IMR-90 (cell line): ENCODE results near the gene ERMN. TPM values are rescaled to one million over a fixed set of nuclear protein-coding genes. Genes with fewer than 3 reads are reported as not detected.

Experiments used
- ATAC-seq: fragments of 200-7000 bp; cut with Tn5 transposase; 2 replicates; pipeline ENCODE4 v1.9.1; 2020; ENCODE audit warnings: low read depth, mild to moderate bottlenecking, moderate library complexity
- BruUV-seq: library from RNA; stranded (reverse); fragments of 400-500 nt; replicated peaks from 2 replicates; lab custom pipeline; 2021; lab: Mats Ljungman, UMichigan
- CTCF ChIA-PET: fragments of 300-600 bp; formaldehyde crosslinking; extraction: SDS; loops from one replicate; lab custom pipeline; 2021; ENCODE audit warnings: antibody characterized with exemption; lab: Yijun Ruan, JAX
- POLR2A ChIA-PET: fragments of 300-600 bp; sonication (Branson Sonifier 250); formaldehyde crosslinking; loops from one replicate; lab custom pipeline; 2022; ENCODE audit warnings: antibody characterized with exemption; ENCODE audit not compliant: unreplicated experiment; lab: Charles Lee
- DNase-seq: peaks from one replicate; pipeline ENCODE4 v3.0.0; 2013
- H2AFZ ChIP-seq: replicated peaks from 2 replicates; pipeline ENCODE3; 2013; ENCODE audit warnings: low read length, mild to moderate bottlenecking; ENCODE audit not compliant: poor library complexity
- H2AK5ac ChIP-seq: 2 replicates; pipeline ENCODE4 v1.6.1; 2013; ENCODE audit warnings: low read depth, low read length, inconsistent platforms
- H2AK9ac ChIP-seq: replicated peaks from 2 replicates; pipeline ENCODE3; 2013; ENCODE audit warnings: mild to moderate bottlenecking, low read depth, low read length, moderate library complexity; ENCODE audit not compliant: poor library complexity
- H2BK120ac ChIP-seq: 2 replicates; pipeline ENCODE4 v1.6.1; 2013; ENCODE audit warnings: low read depth, low read length, inconsistent platforms
- H2BK15ac ChIP-seq: 3 replicates; pipeline ENCODE4 v1.6.1; 2013; ENCODE audit warnings: low read depth, low read length, inconsistent platforms
- H2BK20ac ChIP-seq: 2 replicates; pipeline ENCODE4 v1.6.1; 2013; ENCODE audit warnings: low read depth, mild to moderate bottlenecking, inconsistent platforms, low read length, moderate library complexity
- H2BK5ac ChIP-seq: 2 replicates; pipeline ENCODE4 v1.6.1; 2013; ENCODE audit warnings: mild to moderate bottlenecking, low read depth, low read length, inconsistent platforms; ENCODE audit not compliant: poor library complexity, severe bottlenecking
- H3K14ac ChIP-seq: replicated peaks from 2 replicates; pipeline ENCODE4 v1.6.1; 2013; ENCODE audit warnings: low read depth, low read length, inconsistent platforms
- H3K18ac ChIP-seq: 2 replicates; pipeline ENCODE4 v1.6.1; 2013; ENCODE audit warnings: low read depth, low read length, control low read depth
- H3K23ac ChIP-seq: 2 replicates; pipeline ENCODE4 v1.6.1; 2013; ENCODE audit warnings: low read depth, low read length, inconsistent platforms
- H3K27ac ChIP-seq: 2 replicates; pipeline ENCODE4 v1.5.1; 2013; ENCODE audit warnings: mild to moderate bottlenecking, control low read depth, low read length; ENCODE audit not compliant: insufficient read depth
- H3K27me3 ChIP-seq: 2 replicates; pipeline ENCODE4 v1.6.1; 2013; ENCODE audit warnings: low read length; ENCODE audit not compliant: control insufficient read depth, insufficient read depth
- H3K36me3 ChIP-seq: 2 replicates; pipeline ENCODE4 v1.6.1; 2013; ENCODE audit warnings: low read length, mixed read lengths; ENCODE audit not compliant: control insufficient read depth, insufficient read depth
- H3K4ac ChIP-seq: 2 replicates; pipeline ENCODE4 v1.6.1; 2013; ENCODE audit warnings: low read depth, low read length, inconsistent platforms
- H3K4me1 ChIP-seq: 2 replicates; pipeline ENCODE4 v1.6.1; 2013; ENCODE audit warnings: low read length, mixed read lengths; ENCODE audit not compliant: control insufficient read depth, insufficient read depth
- H3K4me2 ChIP-seq: 2 replicates; pipeline ENCODE4 v1.6.1; 2013; ENCODE audit warnings: low read depth, mild to moderate bottlenecking, control low read depth, low read length, moderate library complexity
- H3K4me3 ChIP-seq: 2 replicates; pipeline ENCODE4 v1.5.1; 2013; ENCODE audit warnings: low read depth, mild to moderate bottlenecking, control low read depth, low read length, moderate library complexity; ENCODE audit not compliant: insufficient read depth
- H3K56ac ChIP-seq: 2 replicates; pipeline ENCODE4 v1.6.1; 2013; ENCODE audit warnings: low read length, inconsistent platforms; ENCODE audit not compliant: insufficient read depth; ENCODE audit errors: extremely low read depth
- H3K79me1 ChIP-seq, 2 experiments: 2 replicates each; pipeline ENCODE4 v1.6.1; 2013; ENCODE audit warnings: low read length in 2 of 2, inconsistent platforms in 1 of 2, low read depth in 1 of 2
- H3K9ac ChIP-seq: 2 replicates; pipeline ENCODE4 v1.6.1; 2013; ENCODE audit warnings: low read depth, low read length, control low read depth
- H3K9me1 ChIP-seq: 2 replicates; pipeline ENCODE4 v1.6.1; 2013; ENCODE audit warnings: low read length, inconsistent platforms; ENCODE audit not compliant: insufficient read depth
- H3K9me3 ChIP-seq: 2 replicates; pipeline ENCODE4 v1.6.1; 2013; ENCODE audit warnings: low read length; ENCODE audit not compliant: control insufficient read depth, insufficient read depth
- H4K20me1 ChIP-seq: 2 replicates; pipeline ENCODE4 v1.6.1; 2013; ENCODE audit warnings: low read length, inconsistent platforms; ENCODE audit not compliant: insufficient read depth
- H4K5ac ChIP-seq: 2 replicates; pipeline ENCODE4 v1.6.1; 2013; ENCODE audit warnings: mild to moderate bottlenecking, low read depth, low read length, control low read depth
- H4K8ac ChIP-seq, 2 experiments: 2 replicates each; pipeline ENCODE4 v1.6.1; 2013; ENCODE audit warnings: low read depth in 2 of 2, low read length in 2 of 2, control low read depth in 1 of 2, inconsistent platforms in 1 of 2
- H4K91ac ChIP-seq: 2 replicates; pipeline ENCODE4 v1.6.1; 2013; ENCODE audit warnings: low read depth, low read length, inconsistent platforms; ENCODE audit not compliant: insufficient read depth
- SMC3 ChIP-seq: fragments of 150-350 bp; IDR thresholded peaks from 2 replicates; pipeline ENCODE4 v1.6.1; 2016; ENCODE audit warnings: low read depth, mild to moderate bottlenecking, antibody characterized with exemption, low read length, moderate library complexity
- WGBS, 2 experiments: methylation state at CpG; one replicate each; pipeline versions ENCODE4 v1.1.5 to v1.1.7; 2013; ENCODE audit warnings: missing lambda C conversion rate in 2 of 2; ENCODE audit not compliant: insufficient read length in 1 of 2; ENCODE audit errors: extremely low coverage in 2 of 2; 5-methylcytosine and 5-hydroxymethylcytosine counted together
- dilution Hi-C: fragments of 300-500 bp; cut with HindIII; formaldehyde crosslinking; loops from one replicate; pipeline ENCODE4 v1.14.3; 2018; ENCODE audit warnings: low sequenced_read_pairs; ENCODE audit not compliant: unreplicated experiment
- in situ Hi-C: fragments of 300-500 bp; cut with MboI; formaldehyde crosslinking; loops from 3 replicates; pipeline ENCODE4 v1.14.3; 2019; ENCODE audit warnings: low sequenced_read_pairs, inconsistent platforms, mixed read lengths
- intact Hi-C: fragments of 100-400 bp; cut with micrococcal nuclease; formaldehyde crosslinking; loops from 2 replicates; pipeline ENCODE4 v1.10.0; 2022
- polyA plus RNA-seq, 3 experiments: library from polyadenylated mRNA; depleted of rRNA; stranded (reverse); fragments of >200 nt; gene quantifications; 2 replicates each; pipeline ENCODE4 v1.2.3, GENCODE V29; 2012; ENCODE audit warnings: low replicate concordance in 1 of 3
- total RNA-seq: library from RNA; depleted of rRNA; stranded (reverse); fragments of >200 nt; gene quantifications from 2 replicates; pipeline ENCODE4 v1.2.3, GENCODE V29; 2012
- TF ChIP-seq, protein P1 (sequence below): conservative IDR thresholded peaks from 2 replicates; pipeline ENCODE4 v1.5.1; 2012; ENCODE audit warnings: mild to moderate bottlenecking, low read depth, low read length, improper control_type of control experiment

The ERMN gene
- total and polyA plus RNA-seq, 2 of the 4 experiments (the other 2 are of a cell fraction), result not detected

DNA sequence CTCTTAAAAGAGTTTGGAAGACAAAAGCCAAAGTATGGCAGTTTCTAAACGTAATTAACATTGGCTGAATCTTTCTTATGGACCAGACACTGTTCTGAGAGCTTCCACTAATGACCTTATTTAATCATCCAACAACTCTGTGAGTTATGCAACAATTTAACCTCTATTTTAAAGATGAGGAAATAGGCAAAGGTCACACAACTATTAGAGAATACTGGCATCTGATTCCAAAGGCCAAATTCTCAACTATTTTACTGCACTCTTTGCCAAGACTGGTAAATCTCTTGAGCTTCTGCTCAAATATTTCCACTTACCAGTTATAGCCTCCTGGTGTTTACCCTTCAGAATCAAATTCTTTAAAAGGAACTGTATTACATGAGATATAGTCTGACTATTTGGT lies 42.1 kb upstream of the ERMN start:
- H3K4me2 ChIP-seq, result no peak overlapping the region
- H3K14ac ChIP-seq, result no peak overlapping the region
- no peak overlapping the region for H2BK120ac ChIP-seq
- no peak overlapping the region for H3K9ac ChIP-seq
- ChIA-PET CTCF (no interaction called here), POLR2A (no interaction called here)
- dilution Hi-C loops, result no loop called here
- ATAC-seq (no peak), DNase-seq (no peak)
- no peak overlapping the region for H3K18ac ChIP-seq
- H4K5ac ChIP-seq, result no peak overlapping the region
- no peak overlapping the region for H2AFZ ChIP-seq
- H3K27me3 ChIP-seq, result no peaks in the 10 kb centered on the region
- H4K8ac ChIP-seq, result no peak overlapping the region
- no peak overlapping the region for H4K91ac ChIP-seq
- H2BK20ac ChIP-seq, result no peak overlapping the region
- no peak overlapping the region for H3K56ac ChIP-seq
- no peaks in the 10 kb centered on the region for H3K36me3 ChIP-seq
- no peaks in the 10 kb centered on the region for H3K79me1 ChIP-seq
- no CpG with 5 or more reads among the region's 1 CpG for WGBS, 2 experiments
- no peak overlapping the region for H2BK5ac ChIP-seq
- H2BK15ac ChIP-seq, result no peak overlapping the region
- no peak overlapping the region for H3K27ac ChIP-seq
- no peak overlapping the region for H3K4ac ChIP-seq
- no TSS peak for BruUV-seq
- no peaks in the 10 kb centered on the region for H3K9me1 ChIP-seq
- H3K4me1 ChIP-seq, result no peaks in the 10 kb centered on the region
- H2AK9ac ChIP-seq, result no peak overlapping the region
- in situ Hi-C loops, result no loop called here
- H3K23ac ChIP-seq, result no peak overlapping the region
- no peak overlapping the region for H3K4me3 ChIP-seq
- no peak overlapping the region for H2AK5ac ChIP-seq
- H3K9me3 ChIP-seq, result no peaks in the 10 kb centered on the region
- TF ChIP-seq, protein P1, sequence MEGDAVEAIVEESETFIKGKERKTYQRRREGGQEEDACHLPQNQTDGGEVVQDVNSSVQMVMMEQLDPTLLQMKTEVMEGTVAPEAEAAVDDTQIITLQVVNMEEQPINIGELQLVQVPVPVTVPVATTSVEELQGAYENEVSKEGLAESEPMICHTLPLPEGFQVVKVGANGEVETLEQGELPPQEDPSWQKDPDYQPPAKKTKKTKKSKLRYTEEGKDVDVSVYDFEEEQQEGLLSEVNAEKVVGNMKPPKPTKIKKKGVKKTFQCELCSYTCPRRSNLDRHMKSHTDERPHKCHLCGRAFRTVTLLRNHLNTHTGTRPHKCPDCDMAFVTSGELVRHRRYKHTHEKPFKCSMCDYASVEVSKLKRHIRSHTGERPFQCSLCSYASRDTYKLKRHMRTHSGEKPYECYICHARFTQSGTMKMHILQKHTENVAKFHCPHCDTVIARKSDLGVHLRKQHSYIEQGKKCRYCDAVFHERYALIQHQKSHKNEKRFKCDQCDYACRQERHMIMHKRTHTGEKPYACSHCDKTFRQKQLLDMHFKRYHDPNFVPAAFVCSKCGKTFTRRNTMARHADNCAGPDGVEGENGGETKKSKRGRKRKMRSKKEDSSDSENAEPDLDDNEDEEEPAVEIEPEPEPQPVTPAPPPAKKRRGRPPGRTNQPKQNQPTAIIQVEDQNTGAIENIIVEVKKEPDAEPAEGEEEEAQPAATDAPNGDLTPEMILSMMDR, result no peak
- no peak for TF ChIP-seq SMC3
- no peaks in the 10 kb centered on the region for H4K20me1 ChIP-seq
- intact Hi-C loops, result no loop called here
